Immature natural killer cell (primary cell): ENCODE results near the gene SSNA1. TPM values are rescaled to one million over a fixed set of nuclear protein-coding genes. Genes with fewer than 3 reads are reported as not detected.
A peak's percentile ranks its signal among the peaks of the same experiment; 100 is the strongest.
"Not testable (repeated sequence)": the region's sequence is repeated elsewhere in the genome, so short reads cannot be mapped to it uniquely, and the experiment has no call there.

Experiments
- DNase-seq, 3 donors: peaks; one replicate each; pipeline ENCODE4 v3.0.0; 2022; ENCODE audit warnings: mixed read lengths in 1 of 3
- H3K27ac Mint-ChIP-seq, 6 donors: one replicate each; pipeline ENCODE4 v1.8.0; 2020; ENCODE audit warnings: mixed read lengths in 6 of 6, mild to moderate bottlenecking in 5 of 6, inconsistent platforms in 4 of 6, moderate library complexity in 3 of 6
- H3K27me3 Mint-ChIP-seq, 3 donors: one replicate each; pipeline ENCODE4 v1.8.0; 2020 to 2021; ENCODE audit warnings: low read depth in 3 of 3, mild to moderate bottlenecking in 3 of 3, mixed read lengths in 3 of 3, moderate library complexity in 3 of 3, inconsistent platforms in 1 of 3
- H3K36me3 Mint-ChIP-seq, 3 donors: one replicate each; pipeline ENCODE4 v1.8.0; 2020; ENCODE audit warnings: mixed read lengths in 3 of 3, inconsistent platforms in 2 of 3, mild to moderate bottlenecking in 2 of 3
- H3K4me1 Mint-ChIP-seq, 2 donors: one replicate each; pipeline ENCODE4 v1.8.0; 2020; ENCODE audit warnings: inconsistent platforms in 2 of 2, mild to moderate bottlenecking in 2 of 2, mixed read lengths in 2 of 2, moderate library complexity in 1 of 2
- H3K4me3 Mint-ChIP-seq, 5 donors: one replicate each; pipeline ENCODE4 v1.8.0; 2020; ENCODE audit warnings: mild to moderate bottlenecking in 5 of 5, mixed read lengths in 5 of 5, inconsistent platforms in 3 of 5, moderate library complexity in 3 of 5
- H3K9me3 Mint-ChIP-seq, 6 donors: one replicate each; pipeline ENCODE4 v1.8.0; 2020; ENCODE audit warnings: mild to moderate bottlenecking in 6 of 6, mixed read lengths in 6 of 6, inconsistent platforms in 4 of 6, moderate library complexity in 3 of 6
- polyA plus RNA-seq, 3 donors: library from polyadenylated mRNA; unstranded; fragments of 300-500 nt; fragmentation: Illumina TruSeq; gene quantifications; one replicate each; pipeline ENCODE4 v1.2.3, GENCODE V29; 2021

SSNA1 gene
- polyA plus RNA-seq, 3 donors from 2014 or later = 164 to 191 (median 181) TPM

DNA sequence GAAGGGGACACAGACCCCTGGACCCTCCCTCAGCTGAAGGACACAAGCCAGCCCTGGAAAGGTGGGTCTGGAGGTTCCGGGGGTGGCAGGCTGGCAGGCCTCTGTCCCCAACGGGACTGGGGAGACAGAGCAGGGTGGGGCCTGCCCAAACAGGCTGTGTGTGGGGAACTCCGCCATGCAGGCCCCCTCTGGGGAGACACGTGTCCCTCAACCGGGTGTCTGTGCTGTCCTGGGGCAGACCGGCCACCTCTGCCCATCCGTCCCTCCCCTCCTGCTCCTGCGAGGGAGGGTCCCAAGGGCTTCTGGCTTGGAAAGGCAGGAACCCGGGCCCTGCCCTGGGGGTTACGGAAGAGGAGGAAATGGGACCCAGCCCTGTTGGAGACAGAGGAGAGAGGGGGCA, 43.6 kb downstream of the SSNA1 start:
- H3K36me3 Mint-ChIP-seq = no peaks in the 10 kb centered on the region
- H3K27ac Mint-ChIP-seq = no peak overlapping the region
- peaks cover 0 to 5% (median 2%) of the 10 kb centered on the region in 3 donors for H3K27me3 Mint-ChIP-seq
- DNase-seq = no peak
- H3K4me3 Mint-ChIP-seq = no peak overlapping the region
- no peaks in the 10 kb centered on the region for H3K9me3 Mint-ChIP-seq
- peaks cover 0 to 2% of the 10 kb centered on the region in 2 donors for H3K4me1 Mint-ChIP-seq

DNA sequence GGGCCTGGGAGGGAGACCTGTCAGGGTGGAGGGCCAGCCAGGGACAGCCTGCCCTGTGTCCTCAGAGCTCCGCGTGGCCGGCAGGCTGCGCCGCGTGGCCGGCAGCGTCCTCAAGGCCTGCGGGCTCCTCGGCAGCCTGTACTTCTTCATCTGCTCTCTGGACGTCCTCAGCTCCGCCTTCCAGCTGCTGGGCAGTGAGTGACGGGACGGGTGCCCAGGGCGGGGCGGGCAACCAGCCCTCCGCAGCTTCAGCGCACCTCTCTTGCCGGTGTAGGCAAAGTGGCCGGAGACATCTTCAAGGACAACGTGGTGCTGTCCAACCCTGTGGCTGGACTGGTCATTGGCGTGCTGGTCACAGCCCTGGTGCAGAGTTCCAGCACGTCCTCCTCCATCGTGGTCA, 44.0 kb downstream of the SSNA1 start:
- DNase-seq = no peak
- H3K27ac Mint-ChIP-seq = no peak overlapping the region
- peaks cover 0 to 4% (median 2%) of the 10 kb centered on the region in 3 donors for H3K27me3 Mint-ChIP-seq
- H3K4me3 Mint-ChIP-seq = no peak overlapping the region
- no peaks in the 10 kb centered on the region for H3K9me3 Mint-ChIP-seq
- H3K4me1 Mint-ChIP-seq = peaks cover 0 to 4% of the 10 kb centered on the region in 2 donors
- no peaks in the 10 kb centered on the region for H3K36me3 Mint-ChIP-seq

DNA sequence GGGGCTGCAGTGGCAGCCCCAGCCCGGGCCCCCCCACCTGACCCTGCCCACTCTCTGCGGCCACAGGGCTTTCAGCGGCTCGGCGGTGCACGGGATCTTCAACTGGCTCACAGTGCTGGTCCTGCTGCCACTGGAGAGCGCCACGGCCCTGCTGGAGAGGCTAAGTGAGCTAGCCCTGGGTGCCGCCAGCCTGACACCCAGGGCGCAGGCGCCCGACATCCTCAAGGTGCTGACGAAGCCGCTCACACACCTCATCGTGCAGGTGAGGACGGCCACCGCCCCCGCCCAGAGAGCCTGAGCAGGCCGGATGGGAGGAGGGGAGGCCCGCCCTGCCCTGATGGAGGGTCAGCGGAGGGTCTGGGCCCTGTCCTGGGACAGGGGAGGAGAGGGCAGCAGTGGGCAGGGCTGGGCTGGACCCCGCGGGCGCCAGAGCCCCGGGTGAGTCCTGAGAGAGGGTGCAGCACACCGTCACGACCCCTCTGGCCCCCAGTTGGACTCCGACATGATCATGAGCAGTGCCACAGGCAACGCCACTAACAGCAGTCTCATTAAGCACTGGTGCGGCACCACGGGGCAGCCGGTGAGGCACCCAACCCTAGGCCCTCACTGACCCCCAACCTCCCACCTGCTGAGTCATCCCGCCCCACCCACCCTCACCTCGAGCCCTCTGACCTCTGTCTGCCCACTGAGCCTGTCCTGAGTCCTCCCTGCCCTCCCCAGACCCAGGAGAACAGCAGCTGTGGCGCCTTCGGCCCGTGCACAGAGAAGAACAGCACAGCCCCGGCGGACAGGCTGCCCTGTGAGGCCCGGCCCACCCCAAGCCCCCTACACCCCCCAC, 44.9 kb downstream of the SSNA1 start:
- Mint-ChIP-seq H3K9me3 (no peaks in the 10 kb centered on the region), H3K4me3 (no peak overlapping the region), H3K27ac (no peak overlapping the region), H3K27me3 (peaks cover 0 to 2% (median 2%) of the 10 kb centered on the region in 3 donors), H3K4me1 (peaks cover 0 to 4% of the 10 kb centered on the region in 2 donors), H3K36me3 (no peaks in the 10 kb centered on the region)
- DNase-seq = no peak

DNA sequence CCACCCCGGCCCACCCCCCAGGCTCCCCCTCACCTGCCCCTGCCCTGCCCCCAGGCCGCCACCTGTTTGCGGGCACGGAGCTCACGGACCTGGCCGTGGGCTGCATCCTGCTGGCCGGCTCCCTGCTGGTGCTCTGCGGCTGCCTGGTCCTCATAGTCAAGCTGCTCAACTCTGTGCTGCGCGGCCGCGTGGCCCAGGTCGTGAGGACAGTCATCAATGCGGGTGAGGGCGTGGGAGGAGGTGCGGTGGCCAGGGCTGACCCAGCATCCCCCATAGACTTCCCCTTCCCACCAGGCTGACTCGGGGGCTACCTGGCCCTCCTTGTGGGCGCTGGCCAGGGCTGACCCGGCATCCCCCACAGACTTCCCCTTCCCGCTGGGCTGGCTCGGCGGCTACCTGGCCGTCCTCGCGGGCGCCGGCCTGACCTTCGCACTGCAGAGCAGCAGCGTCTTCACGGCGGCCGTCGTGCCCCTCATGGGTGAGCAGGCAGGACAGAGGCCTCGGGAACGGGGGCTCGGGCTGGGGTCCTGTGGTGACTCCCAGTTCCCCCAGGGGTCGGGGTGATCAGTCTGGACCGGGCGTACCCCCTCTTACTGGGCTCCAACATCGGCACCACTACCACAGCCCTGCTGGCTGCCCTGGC, 45.7 kb downstream of the SSNA1 start:
- H3K4me3 Mint-ChIP-seq = no peak overlapping the region
- no peaks in the 10 kb centered on the region for H3K36me3 Mint-ChIP-seq

DNA sequence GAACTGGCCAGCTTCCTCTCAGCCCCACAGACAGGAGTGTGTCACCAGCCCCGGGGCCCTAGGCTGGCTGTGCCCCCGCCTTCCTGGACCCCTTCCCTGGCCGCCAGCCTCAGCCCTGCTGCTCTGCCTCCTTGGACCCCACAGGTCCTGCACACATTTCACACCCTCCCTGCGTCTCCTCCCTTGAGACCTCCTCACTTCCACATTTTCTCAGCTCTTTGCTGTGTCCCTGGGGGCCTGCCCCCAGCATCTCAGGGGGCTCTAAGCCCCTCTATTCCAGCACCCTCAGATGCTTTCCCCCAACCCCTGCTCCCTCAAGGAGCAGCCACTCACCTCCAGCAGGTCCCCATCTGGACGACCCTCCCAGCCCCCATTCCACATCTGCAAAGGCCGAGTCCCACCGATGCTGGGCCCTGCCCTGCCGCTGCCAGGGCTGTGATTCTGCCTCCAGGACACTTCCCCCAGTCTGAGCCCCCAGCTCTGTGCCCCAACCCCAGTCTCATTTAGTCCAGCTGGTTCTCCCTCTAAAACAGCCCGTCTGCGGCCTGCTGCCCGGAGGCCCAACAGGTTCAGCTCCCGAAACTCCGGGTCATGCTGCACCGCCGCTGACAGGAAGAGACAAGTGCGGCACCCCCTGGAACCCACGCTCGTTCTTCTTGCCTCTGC, 46.4 kb downstream of the SSNA1 start:
- H3K4me1 Mint-ChIP-seq = peaks cover 6 to 14% of the 10 kb centered on the region in 2 donors
- peaks cover 0 to 5% (median 0%) of the 10 kb centered on the region in 3 donors for H3K27me3 Mint-ChIP-seq
- H3K4me3 Mint-ChIP-seq = no peak overlapping the region
- no peak overlapping the region for H3K27ac Mint-ChIP-seq
- DNase-seq = no peak
- no peaks in the 10 kb centered on the region for H3K36me3 Mint-ChIP-seq
- no peaks in the 10 kb centered on the region for H3K9me3 Mint-ChIP-seq

More for the DNA sequence above, 45.7 kb downstream of the SSNA1 start:
- Mint-ChIP-seq H3K27ac (no peak overlapping the region), H3K27me3 (peaks cover 0 to 2% (median 2%) of the 10 kb centered on the region in 3 donors), H3K9me3 (no peaks in the 10 kb centered on the region), H3K4me1 (peaks cover 5 to 9% of the 10 kb centered on the region in 2 donors)
- DNase-seq = no peak

DNA sequence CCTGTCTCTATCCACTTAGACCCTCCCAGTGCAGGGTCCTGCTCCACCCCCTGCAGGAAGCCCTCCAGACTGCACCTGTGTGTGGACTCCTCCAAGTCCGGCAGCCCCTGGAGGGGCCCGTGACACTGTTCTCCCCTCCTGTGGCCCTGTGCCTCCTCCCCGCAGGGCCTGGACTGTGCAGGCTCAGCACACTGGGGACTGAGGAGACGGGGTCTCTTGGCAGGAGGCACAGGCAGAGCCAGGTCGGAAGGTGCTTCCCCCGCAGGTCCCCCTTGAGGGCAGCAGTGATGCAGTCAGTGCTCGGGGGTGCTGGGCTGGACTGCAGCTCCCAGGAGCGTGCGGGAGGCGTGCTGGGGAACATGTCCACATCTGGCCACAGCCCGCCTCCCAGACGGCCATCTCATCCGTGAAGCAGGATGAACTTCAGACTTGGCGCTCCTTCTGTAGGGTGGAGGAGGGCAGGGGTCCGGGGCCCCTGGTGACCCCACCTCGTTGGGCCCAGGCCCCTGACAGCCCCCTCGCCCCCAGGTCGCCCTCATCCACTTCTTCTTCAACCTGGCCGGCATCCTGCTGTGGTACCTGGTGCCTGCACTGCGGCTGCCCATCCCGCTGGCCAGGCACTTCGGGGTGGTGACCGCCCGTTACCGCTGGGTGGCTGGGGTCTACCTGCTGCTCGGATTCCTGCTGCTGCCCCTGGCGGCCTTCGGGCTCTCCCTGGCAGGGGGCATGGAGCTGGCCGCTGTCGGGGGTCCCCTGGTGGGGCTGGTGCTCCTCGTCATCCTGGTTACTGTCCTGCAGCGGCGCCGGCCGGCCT, 47.2 kb downstream of the SSNA1 start:
- Mint-ChIP-seq H3K27me3 (peaks cover 0 to 9% (median 0%) of the 10 kb centered on the region in 3 donors), H3K36me3 (no peaks in the 10 kb centered on the region), H3K4me3 (no peak overlapping the region), H3K27ac (no peak overlapping the region), H3K9me3 (no peaks in the 10 kb centered on the region), H3K4me1 (peaks cover 6 to 15% of the 10 kb centered on the region in 2 donors)
- no peak for DNase-seq

GRCh38 chr9:137236238-137236935, 47.9 kb downstream of the SSNA1 start:
- Mint-ChIP-seq H3K9me3 (no peaks in the 10 kb centered on the region), H3K27ac (no peak overlapping the region), H3K4me1 (peaks cover 11 to 18% of the 10 kb centered on the region in 2 donors), H3K4me3 (no peak overlapping the region), H3K36me3 (no peaks in the 10 kb centered on the region), H3K27me3 (peaks cover 5 to 15% (median 5%) of the 10 kb centered on the region in 3 donors)
- DNase-seq = peak; percentile 86 to 87 (median 87)

GRCh38 chr9:137236936-137237421, 48.5 kb downstream of the SSNA1 start:
- no peak overlapping the region for H3K27ac Mint-ChIP-seq
- no peaks in the 10 kb centered on the region for H3K9me3 Mint-ChIP-seq
- H3K27me3 Mint-ChIP-seq = peaks cover 5 to 13% (median 5%) of the 10 kb centered on the region in 3 donors
- H3K4me1 Mint-ChIP-seq = peaks cover 12 to 18% of the 10 kb centered on the region in 2 donors
- DNase-seq = no peak
- H3K36me3 Mint-ChIP-seq = no peaks in the 10 kb centered on the region
- H3K4me3 Mint-ChIP-seq = no peak overlapping the region

GRCh38 chr9:137237759-137238726, 49.6 kb downstream of the SSNA1 start:
- no peak overlapping the region for H3K4me3 Mint-ChIP-seq
- H3K9me3 Mint-ChIP-seq = no peaks in the 10 kb centered on the region
- peaks cover 23 to 27% of the 10 kb centered on the region in 2 donors for H3K4me1 Mint-ChIP-seq
- DNase-seq = no peak
- H3K36me3 Mint-ChIP-seq = peaks cover 0 to 3% (median 0%) of the 10 kb centered on the region in 3 donors
- H3K27ac Mint-ChIP-seq = no peak overlapping the region
- H3K27me3 Mint-ChIP-seq = peaks cover 12 to 22% (median 15%) of the 10 kb centered on the region in 3 donors

- H3K9me3 Mint-ChIP-seq, DNase-seq, H3K36me3 Mint-ChIP-seq: not testable (repeated sequence)
- Mint-ChIP-seq H3K27ac (peak overlapping the region in 5 of 6 donors; percentile 21 to 77 (median 48)), H3K27me3 (peaks cover 12 to 26% (median 25%) of the 10 kb centered on the region in 3 donors), H3K4me3 (peak overlapping the region; percentile 63 to 79 (median 71)), H3K4me1 (peaks cover 28 to 31% of the 10 kb centered on the region in 2 donors)
Observed at GRCh38 chr9:137239541-137240200, 51.2 kb downstream of the SSNA1 start.
